GM23338 (cell line): Measurements from ENCODE around the gene PTGDS. TPM values are rescaled to one million over a fixed set of nuclear protein-coding genes. Genes with fewer than 3 reads are reported as not detected.

Experiments used
- ATAC-seq: fragments of 200-7000 bp; cut with Tn5 transposase; 3 replicates; pipeline ENCODE4 v1.9.1; 2020
- DNase-seq: peaks from one replicate; pipeline ENCODE4 v3.0.0-alpha.2; 2015; ENCODE audit warnings: low spot score
- H2AFZ ChIP-seq: fragments of 200-600 bp; sonication (generic); 2 replicates; pipeline ENCODE4 v1.8.0; 2016; ENCODE audit warnings: antibody characterized with exemption, mild to moderate bottlenecking, moderate library complexity
- H3F3A ChIP-seq: fragments of 200-600 bp; sonication (generic); replicated peaks from 2 replicates; pipeline ENCODE4 v1.8.0; 2017; ENCODE audit warnings: antibody characterized with exemption, mixed run types, low read depth
- H3K27ac ChIP-seq: fragments of 200-600 bp; sonication (generic); 2 replicates; pipeline ENCODE4 v1.6.1; 2016; ENCODE audit warnings: low read depth
- H3K27me3 ChIP-seq: fragments of 200-600 bp; sonication (generic); 2 replicates; pipeline ENCODE4 v1.8.0; 2016; ENCODE audit warnings: mild to moderate bottlenecking, mixed run types, moderate library complexity; ENCODE audit not compliant: insufficient read depth
- H3K36me3 ChIP-seq: fragments of 200-600 bp; sonication (generic); 2 replicates; pipeline ENCODE4 v1.8.0; 2016; ENCODE audit warnings: mild to moderate bottlenecking; ENCODE audit not compliant: insufficient read depth
- H3K4me1 ChIP-seq: fragments of 200-600 bp; sonication (generic); 2 replicates; pipeline ENCODE4 v1.8.0; 2016; ENCODE audit warnings: mild to moderate bottlenecking, moderate library complexity; ENCODE audit not compliant: insufficient read depth
- H3K4me2 ChIP-seq: fragments of 200-600 bp; sonication (generic); 2 replicates; pipeline ENCODE4 v1.7.1; 2017; ENCODE audit warnings: mixed run types
- H3K4me3 ChIP-seq: fragments of 200-600 bp; sonication (generic); 2 replicates; pipeline ENCODE4 v1.6.1; 2016; ENCODE audit warnings: mixed run types
- H3K79me2 ChIP-seq: fragments of 200-600 bp; sonication (generic); replicated peaks from 2 replicates; pipeline ENCODE4 v1.8.0; 2017; ENCODE audit warnings: mild to moderate bottlenecking; ENCODE audit not compliant: insufficient read depth
- H3K9me2 ChIP-seq: fragments of 200-600 bp; sonication (generic); 2 replicates; pipeline ENCODE4 v1.8.0; 2017; ENCODE audit not compliant: insufficient read depth
- H4K20me1 ChIP-seq: fragments of 200-600 bp; sonication (generic); replicated peaks from 2 replicates; pipeline ENCODE4 v1.8.0; 2017; ENCODE audit warnings: mild to moderate bottlenecking; ENCODE audit not compliant: insufficient read depth
- H3K27ac Mint-ChIP-seq: 2 replicates; pipeline ENCODE4 v1.8.0; 2020; ENCODE audit warnings: inconsistent platforms, mild to moderate bottlenecking, moderate library complexity, mixed read lengths
- H3K27me3 Mint-ChIP-seq: 3 replicates; pipeline ENCODE4 v1.8.0; 2022; ENCODE audit warnings: low read depth, mild to moderate bottlenecking, moderate library complexity, mixed read lengths, inconsistent platforms; ENCODE audit not compliant: insufficient read depth, poor library complexity
- H3K36me3 Mint-ChIP-seq: 3 replicates; pipeline ENCODE4 v1.8.0; 2021; ENCODE audit warnings: low read depth, mild to moderate bottlenecking, inconsistent platforms, moderate library complexity, mixed read lengths
- H3K4me1 Mint-ChIP-seq: 3 replicates; pipeline ENCODE4 v1.8.0; 2020; ENCODE audit warnings: mild to moderate bottlenecking, inconsistent platforms, mixed read lengths
- H3K4me3 Mint-ChIP-seq: 3 replicates; pipeline ENCODE4 v1.8.0; 2021; ENCODE audit warnings: moderate library complexity, mild to moderate bottlenecking, inconsistent platforms, mixed read lengths
- H3K9me3 Mint-ChIP-seq: 3 replicates; pipeline ENCODE4 v1.8.0; 2020; ENCODE audit warnings: moderate library complexity, mild to moderate bottlenecking, inconsistent platforms, mixed read lengths
- CREB1 ChIP-seq: fragments of 250-450 bp; sonication (Bioruptor Pico); IDR thresholded peaks from 2 replicates; pipeline ENCODE4 v1.5.0; 2020; ENCODE audit warnings: low read depth, mild to moderate bottlenecking, moderate library complexity
- ETS1 ChIP-seq: IDR thresholded peaks from 2 replicates; pipeline ENCODE4 v1.6.1; 2016; ENCODE audit warnings: antibody characterized with exemption
- EZH2 ChIP-seq: fragments of 200-600 bp; sonication (generic); IDR thresholded peaks from one replicate; pipeline ENCODE4 v1.8.0; 2017; ENCODE audit warnings: antibody characterized with exemption, mild to moderate bottlenecking, low read depth; ENCODE audit not compliant: unreplicated experiment
- JUNB ChIP-seq: IDR thresholded peaks from one replicate; pipeline ENCODE4 v1.6.1; 2016; ENCODE audit warnings: antibody characterized with exemption; ENCODE audit not compliant: unreplicated experiment
- NANOG ChIP-seq: IDR thresholded peaks from 2 replicates; pipeline ENCODE4 v1.6.1; 2016; ENCODE audit warnings: antibody characterized with exemption, borderline replicate concordance
- POLR2AphosphoS5 ChIP-seq: IDR thresholded peaks from 2 replicates; pipeline ENCODE4 v1.6.1; 2016; ENCODE audit warnings: antibody characterized with exemption, low read depth
- REST ChIP-seq: IDR thresholded peaks from one replicate; pipeline ENCODE4 v1.6.1; 2018; ENCODE audit warnings: antibody characterized with exemption; ENCODE audit not compliant: unreplicated experiment
- ZNF331 ChIP-seq: fragments of 250-450 bp; sonication (Bioruptor Pico); IDR thresholded peaks from 2 replicates; pipeline ENCODE4 v1.5.0; 2020; ENCODE audit warnings: low read depth, mild to moderate bottlenecking, moderate library complexity
- polyA plus RNA-seq: library from polyadenylated mRNA; unstranded; fragments of >200 nt; fragmentation: Nextera tagmentation; extraction: Ambion mirVana; gene quantifications from 2 replicates; pipeline ENCODE4 v1.2.1, GENCODE V29; 2016
- total RNA-seq: library from RNA; depleted of rRNA; stranded (reverse); fragments of >200 nt; shearing (Covaris generic); gene quantifications from 2 replicates; pipeline ENCODE4 v1.2.3, GENCODE V29; 2014

Gene PTGDS
- total and polyA plus RNA-seq, 2 experiments from 2014 or later: 1.9 to 3.1 TPM

GRCh38 chr9:136954270-136955083 is 22.8 kb upstream of the PTGDS start (continued):
- no peak for TF ChIP-seq NANOG
- TF ChIP-seq POLR2AphosphoS5: no peak
- no peak for TF ChIP-seq ZNF331 (CRISPR knock-in tag)
- TF ChIP-seq JUNB: no peak
- no peak for TF ChIP-seq CREB1 (CRISPR knock-in tag)
- no peak for TF ChIP-seq EZH2
- TF ChIP-seq REST: no peak

- no peak overlapping the region for H3K27ac ChIP-seq
- no peak overlapping the region for H3K4me2 ChIP-seq
- Mint-ChIP-seq H3K36me3 (no peaks in the 10 kb centered on the region; the same call in 2 of the 3 replicates), H3K9me3 (peaks cover 4% of the 10 kb centered on the region; the same call in 2 of the 3 replicates), H3K4me3 (no peak overlapping the region), H3K27me3 (peaks cover 5% of the 10 kb centered on the region), H3K27ac (no peak overlapping the region), H3K4me1 (no peaks in the 10 kb centered on the region; the same call in 2 of the 3 replicates)
- 0 out of 2 replicates have a peak, but pooled peaks cover 6% of the 10 kb centered on the region for H3K9me2 ChIP-seq
- H4K20me1 ChIP-seq: no peaks in the 10 kb centered on the region
- H3K4me3 ChIP-seq: no peak overlapping the region
- no peaks in the 10 kb centered on the region for H3K27me3 ChIP-seq
- no peaks in the 10 kb centered on the region for H3F3A ChIP-seq
- TF ChIP-seq EZH2 (no peak), ETS1 (no peak), REST (no peak), JUNB (no peak)
- no peak overlapping the region for H2AFZ ChIP-seq
- no peaks in the 10 kb centered on the region for H3K36me3 ChIP-seq
- no peak for ATAC-seq
- H3K79me2 ChIP-seq: no peaks in the 10 kb centered on the region
- H3K4me1 ChIP-seq: no peaks in the 10 kb centered on the region; the same call in 1 of the 2 replicates
- DNase-seq: no peak
These were observed 21.9 kb upstream of the PTGDS start for GRCh38 chr9:136955202-136955942.
